K562 (cell line): ENCODE results near the gene SAMD14.

Experiments
- EP300 ChIP-seq: IDR thresholded peaks from 2 replicates; pipeline ENCODE4 v1.6.1; 2012; ENCODE audit warnings: low read length, improper control_type of control experiment
- GATA2 ChIP-seq: sonication (generic); formaldehyde crosslinking; IDR thresholded peaks from 2 replicates; pipeline ENCODE4 v1.4.0; 2020; ENCODE audit warnings: mild to moderate bottlenecking, missing genetic modification reagents
- PCBP1 ChIP-seq: fragments of 200-400 bp; formaldehyde crosslinking; IDR thresholded peaks from 2 replicates; pipeline ENCODE4 v1.6.1; 2018; ENCODE audit warnings: mild to moderate bottlenecking, low read depth, low read length; ENCODE audit not compliant: poor library complexity, severe bottlenecking
- RAD21 ChIP-seq, 2 experiments: fragments of 250-450 bp in 1 of 2; fragments of 450-650 bp in 1 of 2; sonication (Bioruptor Pico) in 1 of 2; formaldehyde crosslinking in 1 of 2; IDR thresholded peaks in 1 of 2; conservative IDR thresholded peaks in 1 of 2; 2 replicates each; pipeline versions ENCODE4 v1.4.0 to v1.8.0; 2020 to 2022; ENCODE audit warnings: mild to moderate bottlenecking in 2 of 2, moderate library complexity in 1 of 2
- SRSF9 ChIP-seq: fragments of 200-400 bp; formaldehyde crosslinking; IDR thresholded peaks from 2 replicates; pipeline ENCODE4 v1.6.1; 2017; ENCODE audit warnings: low read depth, low read length, borderline replicate concordance
- TAF1 ChIP-seq: IDR thresholded peaks from 2 replicates; pipeline ENCODE4 v1.6.1; 2011; ENCODE audit warnings: mild to moderate bottlenecking, low read length, moderate library complexity; ENCODE audit not compliant: insufficient read depth, control insufficient read depth, severe bottlenecking; ENCODE audit errors: extremely low read depth
- TCF7L2 ChIP-seq: fragments of 150-350 bp; IDR thresholded peaks from 2 replicates; pipeline ENCODE4 v1.6.1; 2016; ENCODE audit warnings: low read depth, mild to moderate bottlenecking, low read length, moderate library complexity
- TF ChIP-seq, protein P1 (sequence below), 2 experiments: fragments of 450-650 bp; formaldehyde crosslinking in 1 of 2; IDR thresholded peaks; 2 replicates each; pipeline versions ENCODE4 v1.4.0 to v1.6.1; 2014 to 2020; ENCODE audit warnings: mild to moderate bottlenecking in 2 of 2, borderline replicate concordance in 1 of 2, low read depth in 1 of 2

DNA sequence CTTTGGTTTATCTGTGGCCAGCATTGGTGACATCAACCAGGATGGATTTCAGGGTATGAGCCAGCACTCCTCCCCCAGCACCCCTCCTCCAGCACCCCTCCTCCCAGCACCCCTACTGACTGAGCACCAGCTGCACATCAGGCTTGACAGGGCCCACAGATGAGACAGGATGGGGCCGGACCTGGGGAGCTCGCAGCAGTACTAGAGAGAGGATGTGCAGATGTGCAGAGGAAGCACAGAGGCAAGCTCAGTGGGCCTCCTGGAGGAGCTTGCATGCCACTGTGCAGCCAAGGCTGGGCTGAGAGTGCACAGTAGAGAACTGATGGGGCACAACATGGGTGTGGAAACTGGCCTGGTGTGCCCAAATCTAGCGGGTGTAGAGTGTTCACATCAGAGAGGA is 57.8 kb downstream of the SAMD14 start:
- TF ChIP-seq SRSF9 (no peak), GATA2 (CRISPR knock-in tag) (no peak), EP300 (no peak), TAF1 (no peak), RAD21 (CRISPR knock-in tag; conservative IDR thresholded peaks at IDR 0.05 in 1 of 2, IDR thresholded peaks at IDR 0.05 in 1 of 2) (no peak), PCBP1 (no peak), TCF7L2 (no peak)
- TF ChIP-seq, protein P1, sequence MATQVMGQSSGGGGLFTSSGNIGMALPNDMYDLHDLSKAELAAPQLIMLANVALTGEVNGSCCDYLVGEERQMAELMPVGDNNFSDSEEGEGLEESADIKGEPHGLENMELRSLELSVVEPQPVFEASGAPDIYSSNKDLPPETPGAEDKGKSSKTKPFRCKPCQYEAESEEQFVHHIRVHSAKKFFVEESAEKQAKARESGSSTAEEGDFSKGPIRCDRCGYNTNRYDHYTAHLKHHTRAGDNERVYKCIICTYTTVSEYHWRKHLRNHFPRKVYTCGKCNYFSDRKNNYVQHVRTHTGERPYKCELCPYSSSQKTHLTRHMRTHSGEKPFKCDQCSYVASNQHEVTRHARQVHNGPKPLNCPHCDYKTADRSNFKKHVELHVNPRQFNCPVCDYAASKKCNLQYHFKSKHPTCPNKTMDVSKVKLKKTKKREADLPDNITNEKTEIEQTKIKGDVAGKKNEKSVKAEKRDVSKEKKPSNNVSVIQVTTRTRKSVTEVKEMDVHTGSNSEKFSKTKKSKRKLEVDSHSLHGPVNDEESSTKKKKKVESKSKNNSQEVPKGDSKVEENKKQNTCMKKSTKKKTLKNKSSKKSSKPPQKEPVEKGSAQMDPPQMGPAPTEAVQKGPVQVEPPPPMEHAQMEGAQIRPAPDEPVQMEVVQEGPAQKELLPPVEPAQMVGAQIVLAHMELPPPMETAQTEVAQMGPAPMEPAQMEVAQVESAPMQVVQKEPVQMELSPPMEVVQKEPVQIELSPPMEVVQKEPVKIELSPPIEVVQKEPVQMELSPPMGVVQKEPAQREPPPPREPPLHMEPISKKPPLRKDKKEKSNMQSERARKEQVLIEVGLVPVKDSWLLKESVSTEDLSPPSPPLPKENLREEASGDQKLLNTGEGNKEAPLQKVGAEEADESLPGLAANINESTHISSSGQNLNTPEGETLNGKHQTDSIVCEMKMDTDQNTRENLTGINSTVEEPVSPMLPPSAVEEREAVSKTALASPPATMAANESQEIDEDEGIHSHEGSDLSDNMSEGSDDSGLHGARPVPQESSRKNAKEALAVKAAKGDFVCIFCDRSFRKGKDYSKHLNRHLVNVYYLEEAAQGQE (IDR thresholded peaks at IDR 0.05; ENCODE audit: borderline replicate concordance) = no peak
- TF ChIP-seq, protein P1 (CRISPR knock-in tag; IDR thresholded peaks at IDR 0.05; ENCODE audit: low read depth) = no peak
